OCI-LY3 (cell line): ENCODE measurements around the gene ZBTB26.

ENCODE experiments used
- CTCF ChIP-seq: fragments of 200-600, 300-600 bp; sonication (generic); IDR thresholded peaks from 2 replicates; pipeline ENCODE4 v1.5.1; 2014; ENCODE audit warnings: antibody characterized with exemption, low read length, low read depth
- EZH2phosphoT487 ChIP-seq: fragments of 200-600 bp; shearing (Covaris generic); IDR thresholded peaks from 2 replicates; pipeline ENCODE4 v1.6.1; 2018; ENCODE audit warnings: antibody characterized with exemption, mixed run types, low read depth

- no peak for TF ChIP-seq CTCF
- TF ChIP-seq EZH2phosphoT487: no peak
Measured at GRCh38 chr9:122900791-122901190, 30.5 kb downstream of the ZBTB26 start.
